COLO668 (cell line): ENCODE results near the gene CA12.
"Not testable (repeated sequence)": the region's sequence is repeated elsewhere in the genome, so short reads cannot be mapped to it uniquely, and the experiment has no call there.

Experiments used
- DNase-seq: peaks from one replicate; lab custom pipeline; 2025; ENCODE audit not compliant: unreplicated experiment; lab: John Stamatoyannopoulos, UW

CA12 gene

DNA sequence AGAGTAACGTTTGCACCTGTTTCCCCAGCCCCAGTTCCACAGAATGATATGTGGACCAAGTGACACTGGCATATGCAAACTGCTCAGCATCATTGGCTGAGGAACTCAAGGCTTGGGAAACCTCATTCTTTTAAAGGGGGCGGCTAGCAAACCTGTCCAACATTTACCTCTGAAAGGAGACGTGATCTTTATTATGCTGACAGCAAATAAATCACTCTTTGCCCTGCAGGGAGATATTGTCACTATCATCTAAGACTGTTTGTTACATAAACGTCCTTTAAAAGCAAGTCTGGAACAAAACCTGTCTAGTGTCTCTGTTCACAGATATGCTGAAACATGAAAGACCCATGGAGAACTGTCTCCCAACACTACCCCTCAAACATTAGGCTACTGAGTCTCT lies 21.5 kb downstream of the CA12 start:
- no peak for DNase-seq

DNA sequence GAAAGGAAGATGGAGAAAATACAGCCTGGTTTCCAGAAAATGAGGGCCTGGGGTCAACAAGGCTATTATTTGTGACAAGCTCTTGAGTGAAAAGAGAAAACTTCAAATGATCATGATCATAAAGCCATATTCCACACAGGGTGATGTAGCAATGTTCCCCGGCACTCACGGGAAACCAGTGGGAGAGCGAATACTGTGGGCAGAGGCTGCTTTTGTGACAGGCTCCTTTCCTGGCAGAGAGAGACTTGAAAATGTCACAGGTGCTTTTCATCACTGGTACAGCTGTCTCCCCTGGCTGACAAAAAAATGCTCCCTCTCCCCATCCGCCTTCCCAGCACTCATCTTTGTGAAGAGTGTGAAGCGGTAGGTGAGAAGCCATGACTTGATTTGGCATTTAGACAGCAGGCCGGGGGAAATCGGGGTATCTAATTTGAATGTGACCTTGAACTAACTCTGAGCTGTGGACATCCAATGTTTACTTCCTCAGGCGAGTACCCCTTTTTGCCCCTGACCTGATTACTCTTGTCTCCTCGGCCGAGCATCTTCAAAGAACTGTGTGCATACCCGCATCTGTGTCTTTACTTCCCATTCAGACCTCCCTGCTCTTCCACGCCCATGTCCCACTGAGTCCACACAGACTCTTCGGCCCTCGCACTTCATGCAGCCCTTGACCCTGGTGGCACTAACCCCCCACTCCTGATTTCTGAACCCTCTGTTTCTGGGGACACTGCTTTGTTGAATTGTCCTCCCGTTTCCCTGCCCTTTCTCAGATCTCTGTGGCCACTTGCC lies 23.2 kb downstream of the CA12 start:
- no peak for DNase-seq

DNA sequence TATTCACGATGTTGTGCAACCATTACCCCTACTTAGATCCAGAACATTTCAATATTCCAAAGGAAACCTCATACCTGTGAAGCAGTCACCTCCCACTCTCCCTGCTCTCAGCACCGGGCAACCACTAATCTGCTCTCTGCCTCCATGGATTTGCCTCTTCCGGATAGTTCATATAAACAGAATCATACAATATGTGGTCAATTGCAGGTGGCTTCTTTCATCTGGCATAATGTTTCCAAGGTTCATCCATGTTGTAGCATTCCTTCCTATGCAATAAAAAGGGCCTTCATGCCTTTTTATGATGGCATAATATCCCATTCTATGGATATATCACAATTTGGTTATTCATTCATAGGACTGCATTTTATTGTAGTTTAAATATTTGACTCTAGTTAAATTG lies 23.9 kb downstream of the CA12 start:
- no peak for DNase-seq

DNA sequence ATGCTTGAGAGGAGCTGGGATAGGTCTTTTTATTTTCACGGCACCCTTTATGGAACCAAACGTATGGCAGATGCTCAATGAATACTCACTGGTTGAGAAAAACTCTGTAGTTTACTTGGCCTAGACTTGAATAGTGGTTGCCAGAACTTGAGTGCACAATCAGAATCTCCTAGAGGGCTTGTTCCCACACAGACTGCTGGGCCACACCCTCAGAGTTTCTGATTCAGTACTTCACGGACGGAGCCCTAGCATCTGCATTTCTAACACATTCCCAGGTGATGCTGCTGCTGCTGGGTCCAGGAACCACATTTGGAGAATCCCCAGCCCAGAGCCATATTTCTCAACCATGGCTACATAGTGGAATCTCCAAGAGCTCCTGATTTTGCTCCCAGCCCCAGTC lies 24.6 kb downstream of the CA12 start:
- no peak for DNase-seq

DNA sequence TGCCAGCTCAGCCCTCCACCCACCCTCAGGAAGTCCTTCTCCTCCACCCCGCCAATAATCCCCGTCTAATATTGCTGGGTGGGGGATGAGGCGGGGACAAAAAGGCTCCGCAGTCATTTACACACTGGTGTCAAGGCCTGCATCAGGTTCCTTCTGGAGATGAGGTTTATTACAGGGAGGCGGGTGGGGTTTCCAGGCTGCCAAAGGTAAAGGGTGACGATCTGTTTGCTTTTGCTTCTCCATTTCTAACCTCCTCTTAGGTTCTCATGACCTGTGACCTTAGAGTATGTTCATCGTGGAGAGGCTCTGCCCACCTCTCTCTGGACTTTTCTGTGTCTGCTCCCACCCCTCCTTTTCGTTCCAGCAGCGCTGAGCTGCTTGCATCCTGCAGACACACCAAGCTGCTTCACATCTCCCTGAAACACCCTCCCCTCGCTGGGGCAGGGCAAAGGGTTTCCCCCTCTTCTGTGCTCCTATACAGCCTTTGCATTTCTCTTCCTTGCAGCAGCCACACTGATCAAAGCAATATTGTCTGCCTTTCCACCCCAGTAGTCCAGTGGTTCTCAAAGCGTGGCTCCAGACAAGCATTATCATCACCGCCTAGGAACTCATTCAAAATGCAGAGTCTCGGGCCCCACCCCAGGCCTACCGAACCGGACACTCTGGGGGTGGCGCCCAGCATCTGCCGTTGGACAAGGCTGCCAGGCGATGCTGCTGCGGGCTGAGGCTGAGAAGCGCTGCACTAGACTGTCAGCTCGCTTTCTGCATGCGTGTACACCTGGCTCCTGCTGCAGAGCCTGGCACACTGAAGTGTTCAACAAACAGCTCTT lies 26.6 kb downstream of the CA12 start:
- peak; percentile 38 for DNase-seq

DNA sequence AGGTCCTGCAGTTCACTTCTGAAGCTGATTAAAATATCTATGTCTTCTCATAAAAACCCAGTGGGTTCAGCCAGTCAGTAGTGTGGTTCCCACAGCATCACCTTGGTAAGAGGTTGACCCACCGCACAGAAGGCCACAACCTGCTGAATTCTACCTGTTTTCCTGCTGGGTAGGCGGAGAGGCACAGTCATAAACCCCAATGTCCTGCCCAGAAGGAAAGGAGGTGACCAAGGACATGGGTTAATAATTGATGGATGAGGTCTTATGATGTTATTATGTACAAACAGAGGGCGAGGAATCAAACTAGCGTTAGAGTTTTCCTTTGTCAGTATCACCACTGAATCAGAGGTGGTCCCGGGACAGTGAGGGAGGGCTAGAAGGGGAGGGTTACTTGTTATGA lies 27.8 kb downstream of the CA12 start:
- DNase-seq, result no peak

DNA sequence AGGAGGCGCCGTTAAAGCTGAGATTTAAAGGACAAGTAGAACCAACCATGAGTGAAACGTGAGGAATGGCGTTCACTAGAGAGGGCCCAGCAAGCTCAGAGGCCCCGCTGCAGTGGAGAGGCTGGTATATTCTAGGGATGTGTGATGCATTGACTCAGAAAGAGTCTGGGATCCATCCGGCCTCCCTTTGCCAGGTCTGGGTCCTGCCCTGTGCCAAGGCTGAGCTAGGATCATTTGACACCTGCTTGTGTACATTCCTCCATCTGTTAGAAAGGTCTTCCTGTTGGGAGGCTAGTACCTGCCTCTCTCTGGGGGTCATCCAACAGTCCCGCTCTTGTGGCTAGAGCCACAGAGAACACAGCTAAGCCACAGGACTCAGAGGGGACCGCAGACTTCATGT lies 28.4 kb downstream of the CA12 start:
- DNase-seq, result no peak

DNA sequence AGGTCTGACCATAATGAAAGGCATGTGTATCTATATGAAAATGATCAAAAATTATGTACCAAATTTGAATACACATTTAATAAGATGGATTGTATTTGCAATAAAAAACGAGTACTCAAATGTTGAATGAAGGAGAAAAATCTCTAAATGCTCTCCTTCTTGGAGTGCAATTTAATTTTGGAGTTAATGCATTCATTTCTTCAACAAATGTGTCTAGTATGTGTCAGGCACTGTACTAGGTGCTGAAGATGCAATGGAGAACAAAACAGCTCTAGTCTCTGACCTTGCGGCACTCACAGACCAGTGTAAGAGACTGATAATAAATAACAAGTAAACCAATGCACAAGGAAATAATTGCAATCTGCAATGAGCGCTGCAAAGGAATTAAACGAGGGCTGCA lies 28.8 kb downstream of the CA12 start:
- DNase-seq, result no peak

DNA sequence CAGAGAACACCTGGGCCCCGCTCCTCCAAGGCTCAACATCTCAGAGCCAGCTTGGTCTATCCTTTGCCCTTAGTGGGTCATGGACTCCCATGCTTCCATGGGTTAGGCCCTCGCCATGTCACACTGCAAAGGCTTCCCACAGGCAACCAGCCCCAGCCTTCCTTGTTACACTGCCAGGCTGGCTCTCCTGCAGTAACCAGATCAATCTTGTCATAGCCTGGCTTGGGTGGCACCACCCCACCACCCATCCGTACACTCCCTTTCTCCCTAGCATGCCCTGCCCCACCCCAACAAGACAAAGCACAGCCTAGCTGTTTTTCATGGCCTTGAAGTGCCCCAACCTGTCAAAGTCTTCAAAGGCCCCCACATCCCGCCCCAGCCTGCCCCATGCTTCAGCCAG lies 30.5 kb downstream of the CA12 start:
- no peak for DNase-seq

DNA sequence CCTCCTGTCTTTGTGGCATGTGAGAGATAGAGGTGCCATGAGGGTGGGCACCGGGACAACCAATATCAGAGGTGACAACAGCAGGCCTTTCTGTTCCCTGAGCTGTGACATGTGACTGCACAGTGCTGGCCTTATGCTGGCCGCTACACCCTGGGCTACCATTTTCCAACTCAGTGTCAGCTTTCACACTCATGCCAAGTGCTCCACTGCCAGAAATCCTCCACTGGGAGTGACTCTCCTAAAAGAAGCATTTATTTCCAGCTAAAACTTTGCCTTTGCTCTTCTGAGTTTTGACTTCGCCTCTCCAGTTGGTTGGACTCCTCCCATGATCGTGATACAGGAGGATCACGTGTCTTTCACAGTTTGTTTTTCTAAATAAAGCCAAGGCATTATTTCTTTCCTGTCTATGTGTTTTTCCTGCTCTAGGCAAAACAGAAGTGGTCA lies 31.4 kb downstream of the CA12 start:
- DNase-seq, result no peak

DNA sequence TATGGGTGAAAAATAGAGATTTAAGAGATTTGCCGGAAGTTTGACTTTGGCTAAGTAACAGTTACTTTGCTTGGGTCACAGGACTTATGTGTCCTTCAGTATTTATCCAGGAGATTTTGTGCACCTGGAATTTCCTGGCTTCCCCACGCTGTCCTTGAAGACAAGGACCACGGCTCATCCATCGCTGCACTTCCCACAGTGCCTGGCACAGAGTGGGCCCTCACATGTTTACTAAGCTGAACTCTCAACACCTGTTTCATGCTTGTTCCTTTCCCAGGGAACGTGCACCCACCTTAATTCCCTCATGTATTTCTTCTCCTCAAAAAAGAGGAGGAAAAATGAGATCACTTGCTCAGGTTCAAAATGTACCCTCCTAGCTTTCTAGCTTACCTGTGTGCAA lies 32.0 kb downstream of the CA12 start:
- DNase-seq, result no peak

DNA sequence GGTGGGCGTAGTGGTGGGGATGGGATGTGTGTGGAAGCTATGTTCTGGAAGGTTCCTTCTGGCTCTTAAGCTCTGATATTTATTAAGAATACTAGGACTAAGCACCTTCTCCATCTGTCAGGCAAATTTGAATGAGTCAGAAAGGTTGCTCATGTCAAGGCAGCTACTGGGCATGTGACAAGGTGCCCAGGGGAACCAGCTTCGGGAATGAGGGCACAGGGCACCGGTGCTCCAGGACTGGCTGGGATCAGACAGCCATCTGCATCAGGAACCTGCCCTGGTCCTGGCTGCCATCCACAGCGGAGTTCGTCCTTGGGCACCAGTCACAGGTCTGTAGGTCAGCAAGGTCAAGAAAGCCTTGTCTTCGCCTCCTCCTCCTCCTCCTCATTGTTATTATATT lies 32.5 kb downstream of the CA12 start:
- DNase-seq, result no peak

DNA sequence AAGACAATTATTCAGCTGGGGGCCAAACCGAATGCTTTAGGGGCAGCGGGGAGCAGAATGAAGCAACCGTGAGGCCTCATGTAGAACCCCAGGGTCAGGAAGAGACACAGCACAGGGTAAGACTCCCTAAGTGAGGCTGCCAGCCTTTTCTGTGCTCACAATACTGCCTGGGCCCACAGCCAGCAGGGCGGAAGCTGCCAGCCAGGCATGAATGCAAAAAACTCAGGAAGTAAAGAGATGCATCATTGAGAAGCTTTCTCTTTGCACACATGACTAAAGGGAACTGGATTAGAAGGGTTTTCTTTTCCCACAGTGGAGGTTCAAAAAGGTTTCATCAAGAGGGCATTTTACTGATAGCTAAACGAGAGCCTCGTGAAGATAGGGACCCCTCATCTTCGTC lies 33.3 kb downstream of the CA12 start:
- DNase-seq, result no peak

DNA sequence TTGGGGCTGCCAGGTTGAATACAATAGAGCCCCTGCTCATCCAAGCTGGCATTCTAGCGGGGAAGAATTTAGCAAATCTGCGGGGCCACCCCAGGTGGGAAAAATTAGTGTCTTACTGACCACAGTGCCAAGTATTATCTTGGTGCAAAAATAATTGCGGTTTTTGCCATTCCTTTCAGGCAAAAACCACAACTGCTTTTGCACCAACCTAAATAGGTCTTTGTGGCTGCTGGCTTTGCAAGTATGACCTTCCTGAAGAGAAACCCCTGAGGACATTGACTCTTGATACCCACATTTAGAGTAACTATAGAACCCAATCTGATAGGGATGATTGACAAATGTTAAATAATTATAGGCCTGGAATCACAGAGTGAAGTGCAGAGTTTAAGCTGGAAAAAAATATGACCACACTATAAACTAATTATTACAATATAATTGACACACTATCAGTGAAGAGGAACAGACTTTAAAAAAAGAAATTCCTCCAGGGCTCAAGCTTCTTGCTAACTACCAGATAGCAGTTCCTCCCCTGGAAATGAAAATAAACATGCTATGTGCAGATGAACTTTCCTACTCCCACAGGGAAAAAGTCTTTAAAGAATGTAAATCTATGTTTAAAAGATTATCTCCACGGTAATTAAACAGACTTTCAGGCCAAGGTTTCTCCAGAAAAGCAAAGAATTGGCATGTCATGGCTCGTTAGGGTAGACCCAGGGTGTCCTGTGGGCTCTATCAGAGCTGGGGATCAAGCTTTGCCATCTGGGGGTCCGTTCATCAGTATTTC lies 34.4 kb downstream of the CA12 start:
- no peak for DNase-seq

DNA sequence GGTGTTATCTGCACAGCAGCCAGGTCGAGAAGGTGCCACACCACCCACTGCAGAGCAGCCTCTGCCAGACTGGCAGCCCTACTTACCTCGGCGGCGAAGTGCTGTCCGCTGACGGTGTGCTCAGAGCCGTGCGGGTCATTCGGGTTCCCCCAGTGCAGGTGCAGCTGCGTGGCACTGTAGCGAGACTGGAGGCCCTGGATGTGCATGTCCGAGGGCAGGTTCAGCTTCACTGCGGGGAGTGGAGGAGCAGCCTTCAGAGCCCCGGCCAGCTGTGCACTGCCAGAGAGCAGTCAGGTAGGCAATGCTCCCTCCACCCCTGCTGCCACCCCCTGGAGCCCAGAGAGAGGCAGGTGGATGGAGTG lies 36.3 kb downstream of the CA12 start:
- DNase-seq, result no peak

DNA sequence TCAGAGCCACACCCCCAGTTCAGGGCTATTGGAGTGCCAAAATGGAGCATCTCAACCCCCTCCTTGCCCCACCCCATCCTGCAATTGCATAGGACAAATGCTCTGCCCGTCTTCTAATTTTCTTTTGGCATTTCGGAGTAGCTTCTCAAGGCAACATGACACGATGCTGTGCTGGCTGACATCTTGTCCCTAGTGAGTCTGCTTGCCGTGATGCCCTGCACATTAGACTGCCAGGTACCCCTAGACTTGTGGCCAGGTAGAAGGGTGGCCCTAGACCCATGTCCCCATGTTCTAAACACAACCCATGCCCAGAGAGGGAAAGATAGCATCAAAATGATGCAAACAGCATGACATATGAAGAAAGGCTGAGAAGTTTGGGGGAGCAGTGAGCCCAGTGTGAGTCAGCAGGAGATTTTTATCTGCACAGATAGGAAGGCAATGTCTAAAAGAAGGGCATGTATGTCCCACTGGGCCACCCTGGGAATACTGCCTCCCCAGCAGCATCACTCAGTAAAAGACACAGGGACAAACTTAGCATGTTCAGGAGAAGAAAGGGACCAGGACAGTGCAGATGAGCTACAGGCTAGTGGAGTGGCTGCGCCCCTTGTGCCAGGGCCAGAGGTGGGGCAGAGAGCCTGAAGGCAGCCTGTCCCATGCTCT lies 36.8 kb downstream of the CA12 start:
- no peak for DNase-seq

DNA sequence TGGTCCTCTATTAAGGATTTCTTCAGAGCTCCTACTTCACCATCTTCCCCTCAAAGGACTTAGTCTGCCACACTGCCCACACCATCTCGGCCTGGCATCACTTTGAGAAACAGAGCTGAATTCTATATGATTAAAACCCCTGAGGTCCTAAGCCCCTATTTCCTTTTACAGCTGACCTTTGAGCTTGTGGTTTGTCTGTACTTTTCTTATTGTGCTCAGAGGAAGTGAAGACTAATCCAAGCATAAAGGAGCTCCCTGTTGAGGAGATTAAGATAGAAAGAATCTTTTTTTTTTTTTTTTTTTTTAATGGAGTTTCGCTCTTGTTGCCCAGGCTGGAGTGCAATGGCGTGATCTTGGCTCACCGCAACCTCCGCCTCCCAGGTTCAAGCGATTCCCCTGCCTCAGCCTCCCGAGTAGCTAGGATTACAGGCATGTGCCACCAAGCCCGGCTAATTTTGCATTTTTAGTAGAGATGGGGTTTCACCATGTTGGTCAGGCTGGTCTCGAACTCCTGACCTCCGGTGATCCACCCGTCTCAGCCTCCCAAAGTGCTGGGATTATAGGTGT lies 38.6 kb downstream of the CA12 start:
- DNase-seq, result not testable (repeated sequence)

DNA sequence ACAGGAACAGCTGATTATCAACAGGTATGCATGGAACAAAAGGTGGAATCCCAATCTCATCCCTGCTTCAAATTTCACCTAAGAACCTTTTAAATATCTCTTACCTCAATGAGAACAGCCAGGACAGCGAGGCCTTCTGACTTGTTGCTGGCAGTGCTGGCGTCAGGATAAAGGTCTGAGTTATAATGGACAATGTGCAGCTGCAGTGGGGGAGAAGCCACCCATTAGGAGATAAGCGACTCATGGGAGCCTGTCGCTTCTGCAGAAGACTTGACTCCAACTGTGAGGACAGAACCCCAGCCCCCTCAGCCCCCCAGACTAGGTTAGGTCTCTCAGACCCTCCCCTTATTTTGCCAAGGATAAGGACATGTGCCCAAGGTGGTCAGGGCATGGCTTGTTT lies 39.7 kb downstream of the CA12 start:
- no peak for DNase-seq

DNA sequence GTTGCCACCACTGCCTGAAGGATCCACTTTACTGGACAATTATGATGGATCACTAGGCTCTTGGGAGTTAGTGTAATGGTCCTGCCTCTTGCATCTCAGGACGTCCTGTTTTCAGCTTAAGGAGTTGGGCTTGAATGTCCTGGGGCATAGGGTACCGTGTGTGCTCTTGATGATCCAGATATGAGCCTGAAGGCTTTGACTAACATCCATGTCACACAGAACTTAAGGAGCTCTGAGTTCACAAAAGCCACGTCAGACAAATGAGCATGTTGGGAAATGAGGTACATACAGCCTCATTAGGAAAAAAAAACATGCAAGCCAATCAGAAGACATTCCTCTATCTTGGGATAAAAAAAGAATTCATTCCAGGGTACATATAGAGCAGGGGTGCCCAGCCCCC lies 40.8 kb downstream of the CA12 start:
- no peak for DNase-seq

DNA sequence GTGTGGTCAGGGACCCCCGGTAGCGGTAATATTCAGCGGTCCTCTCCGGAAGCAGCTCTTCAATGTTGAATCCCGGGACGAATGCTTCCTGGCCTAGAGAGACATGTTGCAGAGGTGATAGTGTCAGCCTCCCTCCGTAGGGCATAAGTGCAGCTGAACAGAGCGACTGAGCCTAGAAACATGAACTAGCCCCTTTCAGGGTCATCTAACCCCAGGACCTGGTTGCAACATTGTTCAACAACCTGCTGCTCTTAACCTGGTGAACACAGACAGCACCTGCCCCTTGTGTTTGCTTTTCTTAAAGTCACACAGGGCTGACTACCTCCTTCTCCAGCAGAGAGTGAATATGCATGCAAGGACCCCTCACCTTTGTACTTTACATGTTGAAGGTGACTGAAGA lies 41.3 kb downstream of the CA12 start:
- DNase-seq, result no peak

DNA sequence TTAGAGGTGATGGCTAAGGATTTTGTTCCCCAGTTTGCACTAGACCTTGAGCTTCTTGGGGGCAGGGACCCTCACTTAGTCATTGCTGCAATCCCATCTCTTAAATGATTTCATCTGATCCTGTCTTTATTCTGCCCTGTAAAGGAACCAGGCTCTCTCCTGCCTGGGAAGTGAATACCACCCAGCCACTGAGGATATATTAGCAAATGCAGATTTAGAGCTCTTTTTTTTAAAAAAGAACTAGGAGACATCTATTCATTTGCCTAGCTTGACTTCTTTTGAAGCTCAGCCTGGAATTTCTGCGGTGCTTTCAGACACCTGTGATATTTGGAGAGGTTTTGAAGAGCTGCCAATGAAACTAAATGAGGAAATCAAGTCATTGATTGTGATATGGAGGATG lies 41.8 kb downstream of the CA12 start:
- no peak for DNase-seq
